ENCODE measurements around the gene ASPSCR1.

Gene ASPSCR1

DNA sequence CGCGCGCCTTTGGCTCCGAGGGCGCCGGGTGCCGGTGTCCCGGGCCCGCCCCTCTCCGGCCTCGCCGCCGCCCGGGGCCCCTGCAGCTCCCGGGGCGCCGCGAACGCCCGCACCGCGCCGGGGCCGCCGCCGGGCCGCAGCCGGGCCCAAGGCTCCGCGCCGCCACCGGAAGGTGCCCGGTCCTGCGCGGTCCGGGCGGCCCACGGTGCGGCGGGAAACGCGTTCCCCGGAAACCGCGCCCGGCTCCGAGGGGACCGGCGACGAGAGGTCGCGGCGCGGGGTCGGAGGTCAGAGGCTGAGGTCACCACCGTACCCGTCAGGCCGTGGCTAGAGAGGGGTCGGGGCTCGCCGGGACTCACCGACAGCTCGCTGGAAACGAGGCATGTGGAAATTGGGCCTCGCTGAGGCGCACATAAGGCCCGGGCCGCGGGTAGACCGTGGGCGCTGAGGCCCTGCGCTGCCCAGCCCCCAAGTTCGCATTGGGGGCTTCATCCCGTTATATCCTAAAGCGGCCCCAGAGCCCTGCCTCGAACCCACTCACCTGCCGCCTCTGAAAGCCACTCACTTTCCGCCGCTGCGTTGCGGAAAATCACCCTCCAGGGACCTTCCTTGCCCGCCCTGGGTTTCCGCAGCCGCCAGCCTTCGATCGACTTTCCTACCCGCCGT is 88.3 kb downstream of the ASPSCR1 start, which contains the start of gene DUS1L:
Gene DUS1L, minus strand, starts transcription at position 167 of the 666 bp plus-strand sequence. CDS start 745 bp downstream, outside the sequence.
- in situ Hi-C loops (cut with MboI; ENCODE audit: low sequenced_read_pairs): no loop called here

Data from HL-60/S4 treated with phorbol 12-myristate 13-acetate at 8.2 ng/mL for 4 days and 3 days (cell line).